Tibial artery (tissue), 4 donors: ENCODE data around the gene FER.

Source experiments
- DNase-seq, 2 donors: peaks; one replicate each; pipeline ENCODE4 v3.0.0-alpha.2; 2019
- H3K27ac ChIP-seq, 2 donors: fragments of 200-600 bp; sonication (generic) in 1 of 2; 1 replicate in 1 of 2; 2 replicates in 1 of 2; pipeline ENCODE4 v1.5.1; 2018 to 2019; ENCODE audit warnings: mild to moderate bottlenecking in 1 of 2
- H3K27me3 ChIP-seq, 2 donors: fragments of 200-600 bp; sonication (generic) in 1 of 2; one replicate each; pipeline versions ENCODE4 v1.5.1 to v1.6.0; 2016 to 2019
- H3K36me3 ChIP-seq, 3 donors: fragments of 200-600 bp; sonication (generic) in 2 of 3; one replicate each; pipeline ENCODE4 v1.5.1; 2016 to 2019; ENCODE audit warnings: mild to moderate bottlenecking in 2 of 3
- H3K4me1 ChIP-seq, 4 donors: fragments of 200-600 bp; sonication (generic) in 2 of 4; 1 replicate in 3 of 4; 2 replicates in 1 of 4; pipeline ENCODE4 v1.5.1; 2016 to 2019
- H3K4me3 ChIP-seq, 2 donors: fragments of 200-600 bp; sonication (generic) in 1 of 2; 1 replicate in 1 of 2; 2 replicates in 1 of 2; pipeline ENCODE4 v1.5.1; 2018 to 2019; ENCODE audit warnings: mild to moderate bottlenecking in 2 of 2
- H3K9me3 ChIP-seq, 3 donors: fragments of 200-600 bp; sonication (generic) in 1 of 3; one replicate each; pipeline ENCODE4 v1.5.1; 2016 to 2019
- CTCF ChIP-seq, 2 experiments: fragments of 200-600 bp in 1 of 2; fragments of 450-650 bp in 1 of 2; IDR thresholded peaks; one replicate each; pipeline ENCODE4 v1.5.1; 2017 to 2019; ENCODE audit warnings: antibody characterized with exemption in 2 of 2, mild to moderate bottlenecking in 1 of 2, moderate library complexity in 1 of 2
- intact Hi-C: fragments of 100-400 bp; cut with DNase I; formaldehyde crosslinking; loops from one replicate; pipeline ENCODE4 v1.15.0; 2023; ENCODE audit warnings: low total_unique reads

The FER gene

DNA sequence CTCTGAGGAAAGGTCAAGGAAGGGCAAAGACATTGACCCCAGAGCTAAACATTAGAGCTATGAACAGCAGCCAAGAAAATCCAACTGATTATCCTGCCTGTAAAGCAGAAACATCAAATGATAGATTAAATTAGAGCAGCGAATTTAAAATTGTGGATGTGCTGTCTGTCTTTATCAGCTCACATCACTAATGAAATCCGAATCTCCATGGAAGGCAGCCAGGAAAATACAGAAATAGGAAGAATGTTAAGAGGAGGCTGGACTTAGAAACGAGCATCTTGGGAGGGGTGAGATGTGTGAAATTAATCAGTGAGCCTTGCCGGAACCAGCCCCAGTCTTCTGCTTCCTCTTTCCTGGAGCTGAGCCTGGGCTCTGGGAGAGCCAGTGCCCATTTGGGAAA is 471.1 kb downstream of the FER start:
- intact Hi-C loops: no loop called here
- no peak for TF ChIP-seq CTCF (IDR thresholded peaks at IDR 0.05)
- Histone ChIP-seq H3K9me3 (peaks cover 0 to 6% (median 4%) of the 10 kb centered on the region in 3 donors), H3K4me3 (no peak overlapping the region), H3K36me3 (no peaks in the 10 kb centered on the region), H3K27me3 (no peaks in the 10 kb centered on the region), H3K4me1 (no peaks in the 10 kb centered on the region), H3K27ac (no peak overlapping the region)
- no peak for DNase-seq

- no peaks in the 10 kb centered on the region for H3K4me1 ChIP-seq
- no peaks in the 10 kb centered on the region for H3K27me3 ChIP-seq
- DNase-seq: no peak
- intact Hi-C loops: no loop called here
- H3K9me3 ChIP-seq: no peaks in the 10 kb centered on the region
- no peak overlapping the region for H3K4me3 ChIP-seq
- no peaks in the 10 kb centered on the region for H3K36me3 ChIP-seq
- TF ChIP-seq CTCF (IDR thresholded peaks at IDR 0.05): no peak
- no peak overlapping the region for H3K27ac ChIP-seq
These were observed 475.8 kb downstream of the FER start for GRCh38 chr5:109223531-109223930.

GRCh38 chr5:109224276-109224882 is 476.7 kb downstream of the FER start:
- no peak for DNase-seq
- no peak for TF ChIP-seq CTCF (IDR thresholded peaks at IDR 0.05)
- intact Hi-C loops: no loop called here
- H3K9me3 ChIP-seq: no peaks in the 10 kb centered on the region
- no peaks in the 10 kb centered on the region for H3K27me3 ChIP-seq
- no peaks in the 10 kb centered on the region for H3K4me1 ChIP-seq
- no peak overlapping the region for H3K4me3 ChIP-seq
- no peak overlapping the region for H3K27ac ChIP-seq
- no peaks in the 10 kb centered on the region for H3K36me3 ChIP-seq

DNA sequence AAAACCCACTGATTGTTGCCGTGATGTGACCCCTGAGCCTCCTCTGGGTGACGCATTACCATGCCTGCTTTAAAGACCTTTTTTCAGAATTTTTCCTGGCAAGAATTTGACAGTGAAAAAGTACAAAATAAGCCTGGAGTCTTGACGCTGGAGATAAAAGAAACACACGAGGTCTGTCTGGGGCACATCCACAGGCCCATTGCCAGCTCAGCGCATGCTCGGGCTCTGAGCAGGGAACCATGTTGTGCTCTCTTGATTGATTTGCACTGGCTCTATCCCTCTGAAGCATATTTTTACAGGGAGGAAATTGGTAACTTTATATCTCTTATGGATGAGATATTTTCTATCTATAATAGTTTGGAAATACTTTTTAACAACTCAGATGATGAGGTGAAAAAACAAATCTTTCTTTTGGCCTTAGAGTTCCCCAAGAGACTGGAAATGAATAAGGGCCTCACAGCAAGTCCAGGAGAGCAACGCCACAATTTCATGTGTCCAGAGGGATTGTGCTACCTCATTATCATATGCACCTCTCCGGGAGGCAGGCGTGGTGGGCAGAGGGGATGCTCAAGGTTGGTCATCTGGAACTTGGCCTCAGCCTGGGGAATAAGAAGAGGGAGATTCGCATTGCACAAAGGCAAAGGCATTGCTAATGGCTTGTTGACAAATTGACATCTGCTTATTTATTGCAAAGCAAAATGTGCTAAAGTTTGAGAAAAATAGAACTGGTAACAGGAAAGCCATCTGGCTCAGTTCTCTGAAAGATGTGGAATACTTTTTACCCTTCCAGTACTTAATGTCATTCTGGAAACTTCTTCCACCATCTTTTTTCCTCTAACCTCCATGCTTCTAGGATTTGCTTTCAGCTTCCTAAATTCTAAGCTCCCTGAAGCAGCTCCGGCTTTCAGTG is 478.3 kb downstream of the FER start:
- Histone ChIP-seq H3K4me3 (no peak overlapping the region), H3K27ac (no peak overlapping the region), H3K27me3 (no peaks in the 10 kb centered on the region), H3K9me3 (no peaks in the 10 kb centered on the region), H3K36me3 (no peaks in the 10 kb centered on the region), H3K4me1 (no peaks in the 10 kb centered on the region)
- peak in 1 of 2 donors; percentile 32 for DNase-seq
- TF ChIP-seq CTCF (IDR thresholded peaks at IDR 0.05): no peak
- intact Hi-C loops: no loop called here

DNA sequence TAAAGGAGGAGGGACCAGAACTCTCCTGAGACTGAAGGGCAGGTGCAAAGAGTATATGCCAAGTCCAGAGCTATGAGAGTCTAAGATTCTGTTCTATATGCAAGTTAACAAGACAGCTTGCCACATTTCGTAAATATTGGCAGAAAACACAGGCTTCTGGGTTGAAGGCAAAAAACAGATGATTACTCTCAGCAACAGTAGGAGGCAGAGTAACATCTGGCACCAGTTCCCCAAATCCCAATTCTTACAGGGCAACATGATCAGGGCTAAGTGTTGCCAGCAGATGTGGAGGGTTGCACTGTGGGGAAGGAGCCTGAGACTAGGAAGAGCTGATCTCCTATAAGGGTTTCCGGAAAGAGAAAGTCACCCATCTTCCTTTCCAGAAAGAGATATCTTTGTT is 482.7 kb downstream of the FER start:
- TF ChIP-seq CTCF (IDR thresholded peaks at IDR 0.05): no peak
- H3K9me3 ChIP-seq: no peaks in the 10 kb centered on the region
- DNase-seq: no peak
- H3K27ac ChIP-seq: no peak overlapping the region
- H3K36me3 ChIP-seq: no peaks in the 10 kb centered on the region
- H3K4me3 ChIP-seq: no peak overlapping the region
- no peaks in the 10 kb centered on the region for H3K4me1 ChIP-seq
- intact Hi-C loops: no loop called here
- no peaks in the 10 kb centered on the region for H3K27me3 ChIP-seq
